HG02678 (cell line): ENCODE measurements around the gene BTBD10.
"Not testable (repeated sequence)": the region's sequence is repeated elsewhere in the genome, so short reads cannot be mapped to it uniquely, and the experiment has no call there.

Experiments used
- ATAC-seq: cut with Tn5 transposase; IDR thresholded peaks from one replicate; pipeline ENCODE4 v1.9.1; 2021; ENCODE audit warnings: mild to moderate bottlenecking, moderate library complexity; ENCODE audit not compliant: unreplicated experiment

Gene BTBD10

DNA sequence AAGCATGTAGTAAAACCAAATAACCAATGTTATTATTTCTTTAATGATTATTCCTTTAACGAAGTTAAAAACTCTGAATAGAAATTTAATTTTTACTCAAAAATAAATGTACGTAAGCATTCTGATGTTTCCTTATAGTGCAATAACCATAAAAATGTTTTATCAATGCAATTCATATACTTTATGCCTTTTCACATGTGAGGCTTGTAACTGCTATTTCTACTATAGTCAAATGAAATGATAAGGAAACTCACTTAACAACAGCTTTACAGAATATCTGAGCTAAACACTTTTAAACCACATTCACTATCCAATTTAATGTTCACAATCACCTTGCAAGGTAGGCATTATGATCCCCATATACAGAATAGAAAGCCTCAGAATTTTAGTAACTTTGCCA lies 17.4 kb downstream of the BTBD10 start:
- no peak for ATAC-seq

DNA sequence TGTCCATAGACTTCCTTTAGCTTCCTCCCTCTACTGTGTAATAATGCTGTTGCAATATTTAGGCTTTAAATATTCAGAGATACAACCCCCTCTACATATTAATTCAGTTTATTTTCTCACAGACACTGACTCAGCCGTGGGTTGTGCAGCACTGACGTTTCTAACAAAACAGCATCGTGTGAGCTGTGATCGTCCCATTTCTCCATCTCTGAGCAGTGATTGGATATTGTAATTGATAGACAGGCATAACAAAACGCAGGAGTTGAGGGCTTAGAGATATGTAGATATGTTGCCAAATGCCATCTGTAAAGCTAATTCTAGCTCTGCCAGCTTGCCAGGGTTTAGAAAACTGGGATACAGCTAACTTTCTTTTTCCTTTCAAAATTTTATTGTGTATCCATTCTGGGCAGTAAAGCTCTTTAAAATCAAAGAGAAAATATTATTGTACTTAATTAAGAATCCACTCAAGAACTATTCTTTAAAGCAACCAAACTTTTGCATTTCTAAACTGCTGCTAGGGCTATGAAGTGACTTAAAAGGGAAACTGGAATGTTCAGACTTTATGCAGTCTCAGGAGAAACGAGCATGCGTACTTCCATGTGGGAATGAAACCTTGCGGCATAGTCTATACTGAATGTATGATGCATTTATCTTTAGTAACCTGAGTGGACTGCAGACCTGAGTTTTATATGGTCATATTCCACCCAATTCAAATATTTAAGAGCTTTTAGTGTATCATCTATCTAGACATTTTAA lies 22.7 kb downstream of the BTBD10 start:
- no peak for ATAC-seq

DNA sequence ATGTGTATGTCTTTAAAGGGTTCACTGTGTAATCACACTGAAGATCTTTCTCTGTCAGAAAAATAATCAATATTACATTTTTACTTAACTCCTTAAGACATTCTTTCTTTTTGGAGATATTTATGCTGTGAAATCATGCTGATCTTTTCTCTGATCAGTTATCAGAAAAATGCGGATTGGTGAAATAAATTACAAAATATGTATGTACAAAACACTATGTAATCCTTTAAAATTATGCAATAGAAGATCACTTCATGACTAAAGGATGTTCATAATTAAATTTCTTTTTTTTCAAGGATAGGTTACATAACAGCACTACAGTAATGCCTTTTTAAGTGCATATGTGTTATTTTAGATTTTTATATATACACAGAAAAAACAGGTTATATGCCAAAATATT lies 24.7 kb downstream of the BTBD10 start:
- ATAC-seq, result no peak

DNA sequence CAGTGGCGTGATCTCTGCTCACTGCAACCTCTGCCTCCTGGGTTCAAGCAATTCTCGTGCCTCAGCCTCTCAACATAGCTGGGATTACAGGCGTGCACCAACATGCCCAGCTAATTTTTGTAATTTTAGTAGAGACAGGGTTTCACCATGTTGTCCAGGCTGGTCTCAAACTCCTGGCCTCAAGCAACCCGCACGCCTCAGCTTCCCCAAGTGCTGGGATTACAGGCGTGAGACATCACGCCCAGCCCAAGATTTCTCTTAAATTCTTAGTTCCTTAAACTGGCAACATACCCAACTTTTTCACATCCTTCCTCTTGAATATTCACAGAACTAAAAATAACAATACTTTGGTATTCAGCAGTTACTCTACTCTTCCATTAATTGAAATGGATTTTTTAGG lies 26.2 kb downstream of the BTBD10 start:
- not testable (repeated sequence) for ATAC-seq

DNA sequence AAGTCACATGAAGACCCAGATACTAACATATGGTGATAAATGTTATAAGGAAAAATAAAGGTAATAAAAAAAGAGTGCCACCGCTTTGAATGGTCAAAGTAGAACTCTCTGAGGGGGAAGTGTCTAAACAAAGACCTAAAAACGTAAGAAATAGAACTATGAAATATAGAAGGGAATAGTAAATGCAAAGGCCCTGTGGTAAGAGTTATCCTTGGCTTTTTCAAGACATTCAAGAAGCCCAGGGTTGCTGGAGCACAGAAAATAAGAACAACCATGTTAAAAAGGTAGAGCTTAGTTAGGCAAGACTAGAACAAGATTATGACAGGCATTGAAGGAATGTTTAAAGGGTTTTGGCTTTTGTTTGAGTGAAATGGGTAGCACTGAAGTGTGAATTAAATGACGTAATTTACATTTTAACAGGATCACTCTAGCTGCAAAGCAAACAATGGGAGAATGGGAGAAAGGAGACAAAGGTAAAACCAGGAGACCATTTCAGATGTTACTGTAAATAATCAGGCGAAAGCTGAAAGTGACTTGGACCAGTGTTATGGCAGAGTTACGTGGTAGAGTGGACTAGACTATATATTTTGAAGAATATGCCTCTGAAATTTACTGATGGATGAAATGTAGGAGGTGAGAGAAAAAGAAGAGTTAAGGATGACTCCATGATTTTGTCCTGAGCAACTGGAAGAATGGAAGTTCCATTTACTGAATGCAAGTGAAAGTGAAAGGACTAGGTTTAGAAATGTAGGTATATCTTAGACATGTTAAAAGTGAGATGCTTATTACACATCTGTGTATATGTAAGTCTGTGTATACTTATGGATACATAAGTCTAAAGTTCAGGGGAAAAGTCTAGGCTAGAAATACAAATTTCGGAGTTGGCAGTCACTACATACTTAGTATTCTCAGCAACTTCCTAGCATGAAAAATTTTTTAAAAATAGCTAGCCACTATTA lies 28.5 kb downstream of the BTBD10 start:
- no peak for ATAC-seq

DNA sequence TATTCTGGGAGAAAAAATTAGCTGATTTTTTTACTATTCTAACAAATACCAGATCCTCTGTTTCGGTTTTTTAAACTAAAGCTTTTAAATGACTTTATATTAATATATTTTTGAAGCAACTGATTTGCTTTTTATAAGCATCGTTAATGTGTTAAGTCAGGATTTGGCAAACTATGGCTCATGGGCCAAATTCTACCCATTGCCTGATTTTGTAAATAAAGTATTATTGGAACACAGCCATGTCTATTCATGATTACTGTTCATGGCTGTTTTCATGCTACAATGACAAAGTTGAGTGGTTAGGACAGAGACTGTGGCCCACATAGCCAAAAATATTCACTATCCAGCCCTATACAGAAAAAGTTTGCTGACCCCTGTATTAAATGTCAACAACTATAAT lies 29.6 kb downstream of the BTBD10 start:
- no peak for ATAC-seq

DNA sequence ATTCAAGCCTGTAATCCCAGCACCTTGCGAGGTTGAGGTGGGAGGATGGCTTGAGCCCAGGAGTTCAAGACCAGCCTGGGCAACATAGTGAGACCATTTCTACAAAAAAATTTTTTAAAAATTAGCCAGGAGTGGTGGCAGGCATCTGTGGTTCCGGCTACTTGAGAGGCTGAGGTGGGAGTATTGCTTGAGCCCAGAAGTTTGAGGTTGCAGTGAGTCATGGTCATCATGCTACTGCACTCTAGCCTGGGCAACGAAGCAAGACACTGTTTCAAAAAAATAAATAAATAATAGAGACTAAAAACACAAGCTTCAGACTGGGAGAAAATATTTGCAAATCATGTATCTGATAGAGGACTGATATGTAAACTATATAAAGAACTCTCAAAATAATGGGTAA lies 33.2 kb downstream of the BTBD10 start:
- no peak for ATAC-seq

DNA sequence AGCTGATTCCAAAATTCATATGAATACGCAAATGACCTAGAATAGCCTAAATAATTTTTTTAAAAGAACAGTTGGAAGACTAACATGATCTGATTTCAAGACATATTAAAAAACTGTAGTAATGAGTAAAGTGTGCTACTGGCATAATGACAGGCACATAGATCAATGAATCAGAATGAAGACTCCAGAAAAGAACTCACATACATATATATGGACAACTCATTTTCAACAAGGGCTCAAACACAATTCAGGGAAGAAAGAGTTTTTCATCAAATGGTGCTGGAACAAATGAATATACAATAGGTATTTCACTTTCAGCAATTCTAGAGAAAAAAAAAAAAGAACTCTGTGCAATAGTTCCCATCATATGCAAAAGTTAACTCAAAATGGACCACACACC lies 33.7 kb downstream of the BTBD10 start:
- no peak for ATAC-seq

DNA sequence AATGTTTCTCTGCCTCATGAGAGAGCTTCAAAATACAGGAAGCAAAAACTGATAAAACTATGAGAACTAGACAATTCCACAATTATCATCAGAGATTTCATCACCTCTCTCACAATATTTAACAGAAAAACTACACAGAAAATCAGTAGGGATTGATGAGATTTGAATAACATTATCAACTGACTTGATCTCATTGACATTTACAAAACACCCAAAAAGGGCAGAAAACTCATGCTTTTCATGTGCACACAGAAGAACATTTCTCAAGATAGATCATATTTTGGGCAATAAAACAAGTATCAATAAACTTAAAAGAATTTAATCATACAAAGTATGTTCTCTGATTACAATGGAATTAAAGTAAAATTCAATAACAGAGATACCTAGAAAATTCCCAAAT lies 35.6 kb downstream of the BTBD10 start:
- no peak for ATAC-seq

DNA sequence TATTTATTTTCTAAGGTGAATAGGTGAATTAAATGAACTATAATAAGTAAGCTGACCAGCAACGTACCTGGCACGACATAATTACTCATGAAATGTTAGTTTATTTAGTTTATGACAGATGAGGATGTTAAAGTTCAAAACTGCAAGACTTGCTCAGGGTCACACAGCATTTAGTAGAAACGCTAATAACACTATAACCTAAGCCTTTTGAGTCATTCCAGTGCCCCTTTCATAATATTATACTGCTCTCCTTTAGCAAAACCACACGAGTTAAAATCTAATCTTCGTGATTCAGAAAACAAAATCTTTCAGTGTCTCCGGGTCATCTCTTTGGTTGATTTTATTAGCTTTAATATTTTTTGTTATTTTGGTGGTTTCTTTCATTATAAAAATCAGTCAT lies 39.6 kb downstream of the BTBD10 start:
- ATAC-seq, result no peak

DNA sequence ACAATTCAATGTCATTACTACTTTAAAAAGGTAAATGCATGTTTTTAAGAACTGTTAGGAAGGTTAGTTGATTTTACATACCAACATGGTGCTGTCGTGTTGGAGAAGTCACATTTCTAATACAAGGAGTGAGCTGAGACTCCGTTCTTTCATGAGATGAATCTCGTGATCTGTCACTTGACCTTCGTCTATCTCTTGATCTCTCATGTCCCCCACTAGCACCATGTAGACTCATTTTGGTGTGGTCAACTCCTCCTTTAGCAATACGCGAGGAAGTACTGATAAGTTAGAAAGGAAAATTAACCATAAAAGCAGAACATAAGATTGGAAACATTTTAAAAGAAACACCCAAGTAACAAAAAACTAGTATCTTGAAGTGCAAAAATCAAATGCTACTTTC lies 41.5 kb downstream of the BTBD10 start:
- no peak for ATAC-seq

DNA sequence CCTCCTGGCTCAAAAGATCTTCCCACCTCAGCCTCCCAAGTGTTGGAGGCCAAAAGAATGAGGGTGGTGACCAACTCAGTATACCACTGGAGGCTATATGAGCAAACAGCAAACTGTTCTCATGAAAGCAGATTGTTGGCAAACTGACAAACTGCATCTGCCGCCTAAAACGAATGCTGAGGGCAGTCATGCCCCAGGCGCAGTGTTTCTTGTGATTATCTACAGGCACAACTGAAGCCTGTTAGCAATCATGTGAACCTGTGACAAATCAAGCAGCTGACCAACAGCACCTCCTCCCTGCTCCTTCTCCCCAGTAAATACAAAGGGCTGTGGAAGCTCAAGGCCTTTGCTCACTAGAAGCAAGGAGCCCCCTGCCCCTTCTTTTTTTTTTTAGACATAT lies 47.8 kb downstream of the BTBD10 start:
- ATAC-seq, result no peak

DNA sequence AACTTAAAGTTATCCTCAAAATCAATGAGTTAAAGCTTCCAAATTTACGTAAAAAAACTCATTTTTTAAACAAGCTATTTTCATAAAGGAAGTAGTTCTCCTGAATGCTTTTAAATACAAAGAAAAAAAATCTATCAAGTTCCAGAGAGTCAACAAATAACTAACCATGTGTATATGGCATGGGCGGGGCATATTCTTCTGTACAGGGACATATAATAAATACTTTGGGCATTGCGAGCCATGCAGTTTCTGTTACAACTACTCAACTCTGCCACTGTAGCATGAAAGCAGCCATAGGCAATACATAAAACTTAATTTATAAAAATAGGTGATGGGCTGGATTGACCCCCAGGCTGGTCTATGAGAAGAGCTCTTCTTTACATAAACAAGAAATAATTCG lies 57.8 kb downstream of the BTBD10 start:
- ATAC-seq, result no peak

DNA sequence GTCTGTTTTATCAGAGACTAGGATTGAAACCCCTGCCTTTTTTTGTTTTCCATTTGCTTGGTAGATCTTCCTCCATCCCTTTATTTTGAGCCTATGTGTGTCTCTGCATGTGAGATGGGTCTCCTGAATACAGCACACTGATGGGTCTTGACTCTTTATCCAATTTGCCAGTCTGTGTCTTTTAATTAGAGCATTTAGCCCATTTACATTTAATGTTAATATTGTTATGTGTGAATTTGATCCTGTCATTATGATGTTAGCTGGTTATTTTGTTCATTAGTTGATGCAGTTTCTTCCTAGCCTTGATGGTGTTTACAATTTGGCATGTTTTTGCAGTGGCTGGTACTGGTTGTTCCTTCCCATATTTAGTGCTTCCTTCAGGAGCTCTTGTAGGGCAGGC lies 64.7 kb downstream of the BTBD10 start:
- not testable (repeated sequence) for ATAC-seq

DNA sequence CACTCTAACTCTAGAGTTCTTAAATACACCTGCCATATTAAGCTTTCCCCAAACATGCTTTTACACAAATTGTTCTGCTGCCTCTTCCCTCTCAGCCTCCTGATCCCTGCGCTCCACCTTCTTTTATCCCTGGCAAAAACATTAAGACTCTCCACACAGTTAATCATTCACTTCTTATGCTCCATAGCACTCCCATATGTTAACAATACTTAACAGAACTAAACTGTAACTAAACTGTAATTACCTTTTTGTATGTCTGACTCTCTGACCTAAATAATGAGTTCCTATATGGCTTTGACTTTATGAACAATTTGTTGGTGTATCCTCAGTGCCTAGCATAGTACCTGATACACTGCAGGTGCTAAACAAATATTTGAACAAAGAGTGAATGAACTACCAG lies 71.8 kb downstream of the BTBD10 start:
- no peak for ATAC-seq

DNA sequence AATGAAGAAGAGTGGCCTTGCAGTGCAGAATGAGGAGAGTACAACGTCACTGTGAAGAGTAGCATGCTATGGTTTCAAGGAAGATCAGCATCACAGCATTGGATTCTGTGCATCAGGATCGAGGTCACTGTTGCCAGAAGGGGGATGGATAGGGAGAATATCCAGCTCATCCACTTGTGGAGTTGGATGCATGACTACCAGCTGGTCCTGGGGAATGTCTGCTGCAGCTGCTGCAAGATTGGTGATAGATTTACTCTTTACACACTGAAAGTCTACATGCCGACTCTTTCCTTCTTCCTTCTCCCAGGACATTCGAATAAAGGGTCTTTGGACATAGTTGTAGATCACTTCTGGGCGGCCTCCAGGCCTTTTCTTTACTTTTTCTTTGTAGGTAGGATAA lies 74.3 kb downstream of the BTBD10 start:
- no peak for ATAC-seq

DNA sequence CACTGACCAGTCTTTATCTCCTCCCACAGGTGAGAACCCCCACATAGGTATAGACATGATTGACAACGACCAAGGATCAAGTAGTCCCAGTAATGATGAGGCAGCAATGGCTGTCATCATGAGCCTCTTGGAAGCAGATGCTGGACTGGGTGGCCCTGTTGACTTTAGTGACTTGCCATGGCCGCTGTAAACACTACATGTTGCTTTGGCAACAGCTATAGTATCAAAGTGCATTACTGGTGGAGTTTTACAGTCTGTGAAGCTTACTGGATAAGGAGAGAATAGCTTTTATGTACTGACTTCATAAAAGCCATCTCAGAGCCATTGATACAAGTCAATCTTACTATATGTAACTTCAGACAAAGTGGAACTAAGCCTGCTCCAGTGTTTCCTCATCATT lies 76.5 kb downstream of the BTBD10 start:
- ATAC-seq, result no peak

DNA sequence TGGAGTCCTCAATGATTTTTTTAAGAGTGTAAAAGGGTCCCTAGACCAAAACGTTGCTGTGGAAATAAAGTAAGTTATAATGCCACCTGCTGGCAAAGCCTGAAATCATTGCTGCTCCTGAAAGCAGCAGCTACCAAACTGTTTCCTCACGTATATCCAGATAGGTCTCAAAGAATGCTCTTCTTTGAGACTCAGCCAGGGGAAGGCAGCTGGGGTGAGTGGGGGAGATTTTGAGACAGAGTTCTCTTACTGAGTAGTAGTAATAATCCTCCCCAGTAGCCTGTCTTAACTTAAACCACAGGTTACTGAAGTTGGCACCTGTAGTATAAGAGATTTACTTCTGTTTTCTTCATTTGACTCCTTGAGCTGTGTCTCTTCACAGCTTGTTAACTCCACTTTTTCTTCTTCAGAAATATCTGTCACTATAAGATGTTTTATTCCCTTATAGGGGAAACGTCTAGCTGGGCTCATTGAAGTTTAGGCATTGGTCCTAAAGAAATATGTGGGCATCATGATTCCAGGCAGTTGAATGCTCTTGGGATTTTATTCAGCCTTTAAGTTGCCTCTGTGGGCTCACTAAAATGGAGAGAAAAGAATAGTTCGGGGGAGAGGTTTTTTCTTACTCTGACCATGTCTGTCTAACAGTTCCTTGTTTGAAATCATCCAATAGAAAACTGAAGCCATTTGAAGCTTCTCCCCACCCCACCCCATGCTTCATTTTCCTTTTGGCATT lies 77.9 kb downstream of the BTBD10 start:
- ATAC-seq, result no peak

DNA sequence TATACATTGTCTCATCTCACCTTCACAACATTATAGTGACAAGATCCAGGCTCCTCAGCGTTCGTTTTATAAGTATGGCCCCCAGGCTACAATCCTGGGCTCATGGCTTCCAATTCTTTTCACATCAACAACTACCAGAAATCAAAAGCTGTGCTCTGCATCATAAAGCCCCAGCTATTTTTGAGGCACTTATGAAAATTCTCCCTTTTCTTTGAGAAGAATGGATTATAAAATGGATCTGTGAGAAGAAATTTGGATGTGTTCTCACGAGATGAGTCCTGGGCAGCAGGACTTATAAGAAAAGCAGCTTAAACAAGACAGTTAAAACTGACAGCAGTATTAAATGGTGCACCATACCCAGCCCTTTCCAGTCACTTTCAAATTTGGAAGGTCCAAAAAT lies 80.3 kb downstream of the BTBD10 start:
- no peak for ATAC-seq

DNA sequence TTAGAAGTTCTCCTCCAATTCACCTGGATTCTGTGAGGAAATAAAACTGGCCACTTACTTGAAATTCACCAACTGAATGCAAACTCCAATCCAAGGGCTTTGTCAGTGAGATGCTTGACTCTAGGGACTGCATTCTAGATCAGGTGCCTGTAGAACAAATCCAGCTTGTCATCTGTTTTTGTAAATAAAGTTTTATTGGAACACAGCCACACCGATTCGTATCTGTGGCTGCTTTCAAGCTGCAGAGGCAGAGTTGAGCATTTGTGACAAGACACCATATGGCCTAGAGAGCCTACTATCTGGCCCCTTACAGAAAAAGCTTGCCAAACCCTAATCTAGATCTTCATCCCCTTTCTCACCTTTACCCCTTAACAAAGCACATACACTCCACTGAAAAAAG lies 82.3 kb downstream of the BTBD10 start:
- ATAC-seq, result no peak

DNA sequence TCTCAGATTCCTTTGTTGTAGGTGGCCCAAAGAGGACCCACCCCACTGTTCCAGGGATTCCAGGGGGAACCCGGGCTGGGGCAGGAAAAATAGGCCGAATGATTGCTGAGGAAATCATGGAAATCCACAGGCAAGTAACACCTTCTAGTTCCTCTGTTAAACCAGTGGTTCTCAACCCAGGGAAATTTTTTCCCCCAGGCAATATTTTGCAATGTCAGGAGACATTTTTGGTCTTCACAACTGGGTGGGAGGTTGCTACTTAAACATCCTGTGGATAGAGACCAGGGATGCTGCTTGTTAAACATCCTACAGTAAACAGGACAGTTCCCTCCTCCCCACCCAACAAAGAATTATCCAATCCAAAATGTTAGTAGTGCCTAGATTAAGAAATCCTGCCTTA lies 84.7 kb downstream of the BTBD10 start:
- ATAC-seq, result no peak

DNA sequence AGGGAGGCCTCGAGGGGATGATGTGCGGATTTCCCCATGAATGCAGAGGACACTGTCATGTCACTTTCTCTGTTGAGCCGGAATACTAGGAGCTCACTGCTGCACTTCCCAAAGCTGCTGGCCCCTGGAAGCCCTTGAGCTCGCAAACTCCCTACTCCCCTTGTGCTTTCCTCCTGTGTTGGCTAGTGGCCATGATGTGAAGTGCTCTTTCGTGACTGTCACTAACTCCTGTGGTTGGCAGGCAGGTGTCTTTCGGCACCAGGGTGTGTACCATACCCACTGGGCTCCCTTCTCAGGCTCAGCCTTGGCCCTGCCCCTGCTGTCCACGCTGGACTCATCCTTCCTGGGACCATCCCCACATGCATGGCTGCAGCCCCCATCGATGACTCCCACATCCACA lies 86.2 kb downstream of the BTBD10 start:
- no peak for ATAC-seq
